SKM-1 (cell line): ENCODE data around the gene BRAF.
A peak's percentile ranks its signal among the peaks of the same experiment; 100 is the strongest.
"Not testable (repeated sequence)": the region's sequence is repeated elsewhere in the genome, so short reads cannot be mapped to it uniquely, and the experiment has no call there.

Experiments used
- DNase-seq: peaks from one replicate; lab custom pipeline; 2025; ENCODE audit not compliant: unreplicated experiment; lab: John Stamatoyannopoulos, UW

BRAF gene

GRCh38 chr7:140924821-140925421 is at the start of gene BRAF:
Gene BRAF, minus strand, starts transcription at chr7:140924929. Its CDS starts 226 bp downstream, at chr7:140924703.
- peak; percentile 69 for DNase-seq

GRCh38 chr7:140972876-140973829 is 48.4 kb upstream of the BRAF start:
- no peak for DNase-seq

- DNase-seq = no peak
Observed at GRCh38 chr7:140972344-140972743, 47.6 kb upstream of the BRAF start.

GRCh38 chr7:140967438-140967837 is 42.7 kb upstream of the BRAF start:
- no peak for DNase-seq

- no peak for DNase-seq
Observed at GRCh38 chr7:140966561-140967233, 42.0 kb upstream of the BRAF start.

- DNase-seq = no peak
Observed at GRCh38 chr7:140961117-140961516, 36.4 kb upstream of the BRAF start.

DNA sequence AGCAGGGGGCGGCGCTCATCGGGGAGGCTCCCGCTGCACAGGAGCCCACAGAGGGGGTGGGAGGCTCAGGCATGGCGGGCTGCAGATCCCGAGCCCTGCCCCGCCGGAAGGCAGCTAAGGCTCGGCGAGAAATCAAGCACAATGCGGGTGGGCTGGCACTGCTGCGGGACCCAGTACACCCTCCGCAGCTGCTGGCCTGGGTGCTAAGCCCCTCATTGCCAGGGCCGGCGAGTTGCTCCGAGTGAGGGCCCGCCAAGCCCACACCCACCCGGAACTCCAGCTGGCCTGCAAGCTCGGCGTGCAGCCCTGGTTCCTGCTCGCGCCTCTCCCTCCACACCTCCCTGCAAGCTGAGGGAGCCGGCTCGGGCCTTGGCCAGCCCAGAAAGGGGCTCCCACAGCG is 32.3 kb upstream of the BRAF start:
- DNase-seq = not testable (repeated sequence)

DNA sequence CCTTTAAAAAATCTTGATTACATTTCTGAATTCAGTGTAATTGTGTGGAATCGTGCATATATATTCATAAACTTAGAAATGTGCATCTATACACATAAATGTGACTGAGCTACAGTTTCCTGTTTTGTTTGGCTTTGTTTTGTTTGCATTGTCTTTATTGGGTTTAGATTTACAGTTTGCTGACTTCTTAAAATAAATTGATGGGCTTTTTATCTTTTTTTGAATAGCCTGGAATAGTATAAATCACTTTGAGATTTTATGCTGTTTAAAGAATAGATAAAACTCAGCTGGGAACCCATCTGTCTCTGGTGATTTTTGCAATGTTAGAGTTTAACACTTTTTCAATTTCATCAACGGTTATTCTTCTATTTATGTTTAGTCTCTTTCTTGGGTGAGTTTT is 21.2 kb upstream of the BRAF start:
- DNase-seq = no peak

GRCh38 chr7:140942242-140942641 is 17.5 kb upstream of the BRAF start:
- DNase-seq = not testable (repeated sequence)

- no peak for DNase-seq
Observed at GRCh38 chr7:140940898-140941297, 16.2 kb upstream of the BRAF start.

DNA sequence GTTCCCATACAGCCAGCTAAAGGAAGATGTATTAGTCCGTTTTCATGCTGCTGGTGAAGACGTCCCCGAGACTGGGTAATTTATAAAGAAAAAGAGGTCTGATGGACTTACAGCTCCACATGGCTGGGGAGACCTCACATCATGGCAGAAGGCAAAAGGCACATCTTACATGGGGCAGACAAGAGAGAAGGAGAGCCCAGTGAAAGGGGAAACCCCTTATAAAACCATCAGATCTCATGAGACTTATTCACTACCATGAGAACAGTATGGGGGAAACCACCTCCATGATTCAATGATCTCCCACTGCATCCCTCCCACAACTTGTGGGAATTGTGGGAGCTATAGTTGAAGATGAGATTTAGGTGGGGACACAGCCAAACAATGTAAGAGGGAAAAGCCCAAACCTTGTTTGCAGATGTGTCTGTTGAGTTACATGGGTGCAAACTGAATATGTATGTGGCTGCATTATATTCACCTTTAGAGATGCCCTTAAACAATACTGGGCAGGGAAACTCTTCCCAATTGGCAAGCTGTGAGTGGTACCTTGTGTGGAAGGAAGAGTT is 13.1 kb upstream of the BRAF start:
- DNase-seq = no peak

DNA sequence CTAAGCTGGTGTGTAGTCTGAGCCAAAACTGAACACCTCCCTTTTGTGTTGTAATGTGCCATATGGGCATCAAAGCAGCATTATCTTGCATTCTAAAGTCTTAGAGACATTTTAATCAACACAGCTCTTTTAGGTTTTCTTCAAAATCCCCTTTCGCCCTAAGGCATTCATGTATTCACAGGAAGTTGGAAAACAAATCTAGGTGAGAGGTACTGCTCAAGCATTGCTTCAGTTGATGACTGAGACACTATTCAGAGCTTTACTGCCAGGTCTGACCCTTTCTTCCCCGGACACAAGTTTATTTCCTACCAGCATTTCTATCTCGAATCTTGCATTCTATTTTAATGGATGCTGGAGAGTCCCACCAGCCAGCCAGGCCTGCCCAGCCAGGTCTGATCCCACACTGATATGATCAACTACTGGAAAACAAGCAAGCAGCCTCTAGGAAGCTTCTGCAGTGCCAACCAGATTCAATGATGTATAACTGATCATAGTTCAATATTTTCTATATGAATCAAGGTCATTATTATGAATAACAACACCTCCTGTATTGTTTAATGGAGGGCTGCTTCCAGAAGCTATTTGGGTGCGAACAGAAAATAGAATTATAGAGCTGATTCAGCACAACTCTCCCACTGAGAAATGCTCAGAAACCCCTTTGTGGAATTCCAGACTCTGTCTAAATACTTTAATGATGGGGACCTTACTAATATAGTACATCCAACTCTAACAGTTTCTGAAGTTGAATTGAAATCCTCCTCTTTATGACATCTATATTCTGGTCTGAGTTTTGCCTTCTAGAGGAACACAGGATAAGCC is 4.0 kb upstream of the BRAF start:
- DNase-seq = no peak

DNA sequence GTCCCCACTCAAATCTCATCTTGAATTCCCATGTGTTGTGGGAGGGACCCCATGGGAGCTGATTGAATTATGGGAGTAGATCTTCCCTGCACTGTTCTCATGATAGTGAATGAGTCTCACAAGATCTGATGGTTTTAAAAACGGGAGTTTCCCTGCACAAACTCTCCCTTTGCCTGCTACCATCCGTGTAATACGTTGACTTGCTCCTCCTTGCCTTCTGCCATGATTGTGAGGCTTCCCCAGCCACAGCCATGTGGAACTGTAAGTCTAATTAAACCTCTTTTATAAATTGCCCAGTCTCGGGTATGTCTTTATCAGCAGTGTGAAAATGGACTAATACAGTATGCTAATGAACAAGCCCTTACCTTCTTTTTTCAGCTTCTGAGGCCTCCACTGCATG is 3.2 kb upstream of the BRAF start:
- DNase-seq = not testable (repeated sequence)

GRCh38 chr7:140927351-140927750 is 2.6 kb upstream of the BRAF start:
- DNase-seq = no peak

- DNase-seq = no peak
Observed at GRCh38 chr7:140926021-140926817, 1.5 kb upstream of the BRAF start.

GRCh38 chr7:140924019-140924820 is 509 bp downstream of the BRAF start:
- peak; percentile 31 for DNase-seq

GRCh38 chr7:140923358-140924006 is 1.2 kb downstream of the BRAF start:
- DNase-seq = no peak

DNA sequence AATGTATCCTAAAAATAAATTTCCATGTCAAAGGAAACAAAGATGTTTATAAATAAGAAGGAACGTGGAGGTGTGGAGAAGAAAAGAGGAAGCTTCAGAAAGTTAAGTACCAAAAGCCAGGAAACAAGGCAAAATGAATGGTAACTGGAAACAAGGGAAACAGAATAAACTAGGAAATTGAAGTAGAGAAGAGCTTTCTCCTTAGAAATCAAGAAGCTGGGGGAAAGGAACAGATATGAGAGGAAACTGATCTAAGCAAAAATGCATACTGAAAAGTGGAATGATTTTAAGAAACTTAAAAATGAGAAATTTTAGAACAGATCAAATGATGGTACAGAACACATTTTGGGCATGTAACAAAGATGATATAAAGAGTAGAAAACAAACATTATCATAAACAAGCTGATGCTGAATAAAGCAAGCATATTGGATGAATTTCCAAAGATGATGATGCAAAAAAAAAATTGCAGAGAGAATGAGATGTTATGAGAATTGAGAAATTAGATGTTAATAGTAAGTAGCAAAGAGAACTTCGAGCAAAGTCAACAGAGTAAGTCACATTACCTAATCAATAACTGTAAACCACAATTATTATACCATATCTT is 1.9 kb downstream of the BRAF start:
- DNase-seq = no peak
